RWPE2 (cell line): Measurements from ENCODE around the gene DHX29.

Experiments
- ATAC-seq: fragments of 200-7000 bp; cut with Tn5 transposase; 3 replicates; pipeline ENCODE4 v1.9.1; 2021; ENCODE audit warnings: low read depth
- DNase-seq: peaks from one replicate; pipeline ENCODE4 v3.0.0-alpha.2; 2020; ENCODE audit warnings: low spot score
- H3K27ac ChIP-seq: fragments of 450-650 bp; 2 replicates; pipeline ENCODE4 v1.5.1; 2017; ENCODE audit warnings: mild to moderate bottlenecking; ENCODE audit not compliant: poor library complexity, severe bottlenecking
- H3K27me3 ChIP-seq: fragments of 250-450 bp; sonication (Bioruptor Pico); 2 replicates; pipeline ENCODE4 v1.5.1; 2021; ENCODE audit warnings: mild to moderate bottlenecking, moderate library complexity; ENCODE audit not compliant: insufficient read depth, poor library complexity, severe bottlenecking
- H3K36me3 ChIP-seq: fragments of 250-450 bp; sonication (Bioruptor Pico); 2 replicates; pipeline ENCODE4 v1.5.1; 2020; ENCODE audit warnings: low read depth, mild to moderate bottlenecking, moderate library complexity
- H3K4me1 ChIP-seq: fragments of 250-450 bp; sonication (Bioruptor Pico); 2 replicates; pipeline ENCODE4 v1.5.1; 2021; ENCODE audit warnings: mild to moderate bottlenecking, moderate library complexity; ENCODE audit not compliant: insufficient read depth, poor library complexity, severe bottlenecking
- H3K4me3 ChIP-seq: fragments of 250-450 bp; sonication (Bioruptor Pico); 2 replicates; pipeline ENCODE4 v1.5.1; 2021; ENCODE audit warnings: mild to moderate bottlenecking, moderate library complexity; ENCODE audit not compliant: severe bottlenecking
- H3K9me3 ChIP-seq: fragments of 250-450 bp; sonication (Bioruptor Pico); 2 replicates; pipeline ENCODE4 v1.5.1; 2021; ENCODE audit warnings: mild to moderate bottlenecking, moderate library complexity; ENCODE audit not compliant: severe bottlenecking
- TF ChIP-seq, protein P1 (sequence below): fragments of 450-650 bp; IDR thresholded peaks from one replicate; pipeline ENCODE4 v1.5.1; 2017; ENCODE audit warnings: mild to moderate bottlenecking, moderate library complexity; ENCODE audit not compliant: poor library complexity, severe bottlenecking

The DHX29 gene

DNA sequence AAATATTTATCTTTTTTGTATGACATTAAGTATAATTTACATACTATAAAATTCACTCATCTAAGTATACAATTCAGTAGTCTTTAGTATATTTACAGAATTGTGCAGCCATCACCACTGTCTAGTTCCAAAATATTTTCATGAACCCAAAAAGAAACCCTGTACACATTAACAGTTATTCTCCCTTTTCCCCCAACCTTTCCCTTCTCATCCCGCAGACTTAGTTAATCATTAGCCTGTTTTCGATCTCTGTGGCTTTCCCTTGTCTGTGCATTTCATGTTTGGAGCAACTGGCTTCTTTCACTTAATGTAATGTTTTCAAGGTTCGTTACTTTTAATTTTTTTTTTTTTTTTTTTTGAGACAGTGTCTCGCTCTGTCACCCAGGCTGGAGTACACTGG is 37.8 kb upstream of the DHX29 start:
- Histone ChIP-seq H3K27me3 (no peaks in the 10 kb centered on the region), H3K36me3 (peaks cover 97% of the 10 kb centered on the region), H3K4me1 (no peaks in the 10 kb centered on the region), H3K27ac (no peak overlapping the region), H3K4me3 (no peak overlapping the region), H3K9me3 (no peaks in the 10 kb centered on the region)
- DNase-seq (no peak), ATAC-seq (no peak)
- TF ChIP-seq, protein P1, sequence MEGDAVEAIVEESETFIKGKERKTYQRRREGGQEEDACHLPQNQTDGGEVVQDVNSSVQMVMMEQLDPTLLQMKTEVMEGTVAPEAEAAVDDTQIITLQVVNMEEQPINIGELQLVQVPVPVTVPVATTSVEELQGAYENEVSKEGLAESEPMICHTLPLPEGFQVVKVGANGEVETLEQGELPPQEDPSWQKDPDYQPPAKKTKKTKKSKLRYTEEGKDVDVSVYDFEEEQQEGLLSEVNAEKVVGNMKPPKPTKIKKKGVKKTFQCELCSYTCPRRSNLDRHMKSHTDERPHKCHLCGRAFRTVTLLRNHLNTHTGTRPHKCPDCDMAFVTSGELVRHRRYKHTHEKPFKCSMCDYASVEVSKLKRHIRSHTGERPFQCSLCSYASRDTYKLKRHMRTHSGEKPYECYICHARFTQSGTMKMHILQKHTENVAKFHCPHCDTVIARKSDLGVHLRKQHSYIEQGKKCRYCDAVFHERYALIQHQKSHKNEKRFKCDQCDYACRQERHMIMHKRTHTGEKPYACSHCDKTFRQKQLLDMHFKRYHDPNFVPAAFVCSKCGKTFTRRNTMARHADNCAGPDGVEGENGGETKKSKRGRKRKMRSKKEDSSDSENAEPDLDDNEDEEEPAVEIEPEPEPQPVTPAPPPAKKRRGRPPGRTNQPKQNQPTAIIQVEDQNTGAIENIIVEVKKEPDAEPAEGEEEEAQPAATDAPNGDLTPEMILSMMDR: no peak

DNA sequence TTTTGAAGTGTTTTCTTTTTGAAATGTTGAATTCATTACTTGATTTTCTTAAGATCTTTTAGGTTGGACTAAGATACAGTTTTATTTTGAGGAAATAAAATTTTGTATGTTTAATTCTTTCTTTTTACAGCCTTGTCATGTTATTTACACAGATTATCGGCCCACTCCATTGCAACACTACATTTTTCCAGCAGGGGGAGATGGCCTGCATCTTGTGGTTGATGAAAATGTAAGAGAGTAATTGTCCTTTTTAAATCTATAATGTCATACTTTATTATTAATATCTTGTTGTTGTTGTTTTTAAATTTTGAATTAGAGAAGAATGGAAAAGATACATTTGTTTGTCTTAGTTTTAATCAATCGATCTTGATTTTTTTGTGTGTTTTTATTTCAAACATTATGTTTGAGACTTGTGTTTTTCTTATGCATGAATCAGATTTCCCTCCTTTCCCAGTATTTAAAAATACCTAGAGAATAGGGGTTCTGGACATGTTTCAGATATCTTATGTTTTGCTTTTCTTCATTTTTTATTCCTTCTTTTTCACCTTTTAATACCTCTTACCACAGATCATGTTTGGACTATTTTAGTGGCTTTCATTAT is 37.0 kb upstream of the DHX29 start:
- Histone ChIP-seq H3K27me3 (no peaks in the 10 kb centered on the region), H3K9me3 (no peaks in the 10 kb centered on the region), H3K36me3 (peaks cover 97% of the 10 kb centered on the region), H3K4me1 (no peaks in the 10 kb centered on the region), H3K4me3 (no peak overlapping the region), H3K27ac (no peak overlapping the region)
- TF ChIP-seq, protein P1: peak; percentile 98
- 0 out of 3 replicates have a peak, but pooled peaks have one; percentile 41 for ATAC-seq
- DNase-seq: no peak

DNA sequence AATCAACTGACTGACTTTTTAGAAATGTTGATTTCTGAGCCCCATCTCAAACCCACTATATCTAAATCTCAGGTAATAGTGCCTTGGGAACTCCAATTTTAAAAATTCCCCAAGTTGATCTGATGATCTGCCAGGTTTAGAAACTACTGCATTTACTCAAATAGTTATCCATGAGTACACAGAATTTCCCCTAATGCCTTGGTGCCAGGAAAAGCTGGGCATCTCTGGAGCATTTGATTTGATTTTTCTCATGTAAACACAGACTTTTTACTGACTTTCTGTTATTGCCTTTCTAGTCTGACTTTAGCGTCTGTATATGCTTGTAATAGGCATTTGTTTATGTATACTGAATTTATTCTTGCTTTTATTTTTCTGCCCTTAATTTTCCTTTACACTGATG is 36.1 kb upstream of the DHX29 start:
- no peaks in the 10 kb centered on the region for H3K27me3 ChIP-seq
- ATAC-seq: no peak
- DNase-seq: no peak
- TF ChIP-seq, protein P1: no peak
- H3K4me3 ChIP-seq: no peak overlapping the region
- H3K27ac ChIP-seq: no peak overlapping the region
- no peaks in the 10 kb centered on the region for H3K4me1 ChIP-seq
- H3K36me3 ChIP-seq: peaks cover 93% of the 10 kb centered on the region
- no peaks in the 10 kb centered on the region for H3K9me3 ChIP-seq

DNA sequence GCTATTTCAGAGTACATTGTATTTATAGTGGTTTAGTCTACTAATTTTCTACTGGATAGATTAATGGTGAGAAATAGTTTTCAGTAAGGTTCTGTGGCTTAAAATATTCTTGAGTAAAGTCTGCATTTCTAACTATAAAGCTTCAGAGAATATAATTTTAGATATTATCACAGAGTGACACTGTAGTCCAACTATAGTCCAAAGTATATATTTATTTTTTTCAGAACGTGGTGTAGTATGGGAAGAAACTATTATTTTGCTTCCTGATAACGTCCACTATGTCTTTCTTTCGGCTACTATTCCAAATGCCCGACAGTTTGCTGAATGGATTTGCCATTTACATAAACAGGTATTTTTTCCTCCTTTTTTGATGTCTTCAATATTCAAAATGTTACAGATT is 35.6 kb upstream of the DHX29 start:
- Histone ChIP-seq H3K4me3 (no peak overlapping the region), H3K27ac (no peak overlapping the region), H3K4me1 (no peaks in the 10 kb centered on the region), H3K9me3 (no peaks in the 10 kb centered on the region), H3K27me3 (no peaks in the 10 kb centered on the region), H3K36me3 (peaks cover 90% of the 10 kb centered on the region)
- no peak for DNase-seq
- TF ChIP-seq, protein P1: no peak
- ATAC-seq: no peak

DNA sequence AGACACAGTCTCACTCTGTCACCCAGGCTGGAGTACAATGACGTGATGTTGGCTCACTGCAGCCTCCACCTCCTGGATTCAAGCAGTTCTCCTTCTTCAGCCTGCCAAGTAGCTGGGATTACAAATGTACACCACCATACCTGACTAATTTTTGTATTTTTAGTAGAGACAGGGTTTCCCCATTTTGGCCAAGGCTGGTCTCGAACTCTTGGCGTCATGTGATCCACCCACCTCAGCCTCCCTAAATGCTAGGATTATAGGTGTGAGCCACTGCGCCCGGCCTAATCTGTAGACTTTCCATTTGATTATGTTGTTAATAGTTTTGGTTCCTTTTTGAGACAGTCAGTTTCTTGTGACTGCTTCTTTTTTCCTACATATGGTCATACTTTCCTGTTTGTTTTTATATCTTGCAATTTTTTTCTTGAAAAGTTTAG is 31.3 kb upstream of the DHX29 start:
- no peak for ATAC-seq
- Histone ChIP-seq H3K9me3 (no peaks in the 10 kb centered on the region), H3K36me3 (peaks cover 64% of the 10 kb centered on the region)

More for the DNA sequence above, 31.3 kb upstream of the DHX29 start:
- Histone ChIP-seq H3K27me3 (no peaks in the 10 kb centered on the region), H3K4me3 (no peak overlapping the region), H3K4me1 (no peaks in the 10 kb centered on the region), H3K27ac (no peak overlapping the region)
- TF ChIP-seq, protein P1: no peak
- DNase-seq: no peak
